HFF-Myc (cell line): ENCODE data around the gene PRLR.

ENCODE experiments used
- DNase-seq: peaks from one replicate; pipeline ENCODE4 v3.0.0-alpha.2; 2011; ENCODE audit warnings: low read depth; ENCODE audit errors: extremely low read depth
- H3K4me3 ChIP-seq: replicated peaks from 2 replicates; pipeline ENCODE4 v1.5.1; 2011; ENCODE audit warnings: low read depth, mild to moderate bottlenecking, control low read depth, low read length
- CTCF ChIP-seq: IDR thresholded peaks from 2 replicates; pipeline ENCODE4 v1.5.1; 2012; ENCODE audit warnings: mild to moderate bottlenecking, low read depth, low read length, control low read depth; ENCODE audit errors: missing control alignments

Gene PRLR

GRCh38 chr5:35136386-35136785, 93.9 kb downstream of the PRLR start:
- peak; percentile 84 for DNase-seq
- TF ChIP-seq CTCF, result no peak
- no peak overlapping the region for H3K4me3 ChIP-seq

GRCh38 chr5:35135239-35135700, 95.0 kb downstream of the PRLR start:
- no peak for TF ChIP-seq CTCF
- H3K4me3 ChIP-seq, result no peak overlapping the region
- no peak for DNase-seq

DNA sequence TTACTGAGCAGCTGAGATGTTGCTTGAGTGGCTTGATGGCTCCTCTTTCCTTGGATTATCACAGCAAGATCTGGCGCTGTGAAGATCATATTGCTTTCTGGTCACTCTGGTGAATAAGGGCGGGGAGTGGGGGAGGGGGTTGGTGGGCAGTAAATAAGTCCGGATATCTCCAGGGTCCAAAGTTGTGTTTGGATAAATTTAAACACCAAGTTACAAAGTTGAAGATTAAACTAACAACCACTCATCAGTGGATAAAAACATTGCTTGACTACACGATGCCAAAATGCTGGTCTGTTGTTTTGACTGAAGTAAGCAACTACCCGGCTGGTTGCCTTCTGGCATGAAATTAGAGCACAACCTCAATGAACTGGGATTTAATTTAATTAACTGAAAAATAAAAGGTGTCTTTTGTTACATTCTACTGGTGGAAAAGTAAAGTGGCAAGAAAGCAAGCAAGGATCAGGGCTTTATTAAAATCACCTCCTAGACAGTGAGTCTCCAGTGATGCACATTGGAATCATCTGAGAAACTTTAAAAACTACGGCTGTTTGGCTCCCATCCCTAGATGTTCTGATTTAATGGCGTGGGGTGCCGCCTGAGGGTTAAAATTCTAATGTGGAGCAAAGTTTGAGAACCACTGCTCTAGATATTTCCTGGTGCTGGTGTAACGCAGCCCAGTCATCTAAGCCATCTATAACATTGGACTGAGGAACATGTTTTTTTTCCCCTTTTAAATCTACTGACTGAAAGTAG, 95.8 kb downstream of the PRLR start:
- no peak overlapping the region for H3K4me3 ChIP-seq
- no peak for DNase-seq
- TF ChIP-seq CTCF, result no peak

GRCh38 chr5:35133186-35133585, 97.1 kb downstream of the PRLR start:
- no peak overlapping the region for H3K4me3 ChIP-seq
- TF ChIP-seq CTCF, result no peak
- DNase-seq, result no peak

DNA sequence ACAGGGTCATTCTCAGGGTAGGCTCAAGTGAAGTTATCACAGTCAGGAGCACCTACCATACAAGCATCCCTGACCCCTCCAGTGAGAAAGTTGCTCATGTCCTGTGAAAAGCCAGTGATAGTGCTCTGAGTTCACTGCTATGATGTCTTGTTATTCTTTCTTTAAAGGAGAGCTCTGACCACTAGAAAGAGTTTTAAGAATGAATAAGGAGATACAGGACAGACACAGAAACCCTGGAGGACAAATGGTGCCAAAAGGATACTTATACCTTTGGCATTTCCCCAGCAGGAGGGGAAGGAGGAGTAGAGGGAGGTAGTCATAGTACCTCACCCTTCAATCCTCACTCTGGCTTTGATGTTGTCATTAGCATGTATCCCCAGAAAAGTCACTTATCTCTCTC, 98.6 kb downstream of the PRLR start:
- no peak for DNase-seq
- no peak overlapping the region for H3K4me3 ChIP-seq
- TF ChIP-seq CTCF, result no peak

- no peak for TF ChIP-seq CTCF
- H3K4me3 ChIP-seq, result no peak overlapping the region
- no peak for DNase-seq
Measured at GRCh38 chr5:35129921-35130485, 100.3 kb downstream of the PRLR start.

DNA sequence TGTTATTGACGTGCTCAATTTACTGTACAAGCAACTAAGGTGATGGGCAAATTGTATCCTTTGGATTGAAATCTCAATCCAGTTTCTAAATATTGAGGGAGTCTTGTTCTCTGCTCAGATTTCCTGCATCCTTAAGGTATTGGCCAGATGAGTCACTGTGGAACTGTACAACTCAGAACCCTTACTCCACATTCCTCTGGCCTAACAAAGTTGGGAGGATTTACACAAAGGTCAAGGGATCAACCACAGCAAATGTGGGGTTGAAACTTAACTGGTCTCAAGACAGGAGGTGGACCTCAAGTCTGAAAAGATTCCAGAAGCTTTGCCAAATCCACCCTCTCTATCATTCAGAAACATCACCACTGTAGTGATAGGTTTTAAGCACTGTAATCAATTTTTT, 101.0 kb downstream of the PRLR start:
- TF ChIP-seq CTCF, result no peak
- DNase-seq, result peak; percentile 73
- no peak overlapping the region for H3K4me3 ChIP-seq
